ENCODE data around the gene OBSCN.

- TF ChIP-seq NFIC (IDR thresholded peaks at IDR 0.05; ENCODE audit: low read depth, low read length) (no peak), SMAD1 (IDR thresholded peaks at IDR 0.05; ENCODE audit: low read depth, partially characterized antibody) (no peak), ASH2L (IDR thresholded peaks at IDR 0.05; ENCODE audit: borderline replicate concordance, low read depth) (no peak), CTCF (IDR thresholded peaks at IDR 0.05 in 2 of 3, conservative IDR thresholded peaks at IDR 0.05 in 1 of 3; ENCODE audit: control insufficient read depth in 2 of 3, extremely low read depth in 1 of 3, insufficient read depth in 1 of 3, low read depth in 3 of 3, low read length in 3 of 3) (no peak), POLR2A (IDR thresholded peaks at IDR 0.05; ENCODE audit: low read depth, low read length) (no peak), SMAD5 (IDR thresholded peaks at IDR 0.05; ENCODE audit: low read depth) (no peak)
Measured at GRCh38 chr1:228289239-228289849, 81.5 kb downstream of the OBSCN start.
